HG03354 (cell line): ENCODE data around the gene GALNT1.
"Not testable (repeated sequence)": the region's sequence is repeated elsewhere in the genome, so short reads cannot be mapped to it uniquely, and the experiment has no call there.

Source experiments
- ATAC-seq: cut with Tn5 transposase; IDR thresholded peaks from one replicate; pipeline ENCODE4 v1.9.1; 2021; ENCODE audit warnings: mild to moderate bottlenecking; ENCODE audit not compliant: unreplicated experiment, poor library complexity, severe bottlenecking

The GALNT1 gene

GRCh38 chr18:35581546-35581897 lies at the start of gene GALNT1:
TSS of gene GALNT1 (plus strand) at chr18:35581740. CDS start at chr18:35654663, 72,923 bp downstream.
- ATAC-seq = no peak

GRCh38 chr18:35533916-35534405 lies 47.6 kb upstream of the GALNT1 start:
- ATAC-seq = no peak

GRCh38 chr18:35535297-35535696 lies 46.2 kb upstream of the GALNT1 start:
- ATAC-seq = no peak

GRCh38 chr18:35542356-35542755 lies 39.2 kb upstream of the GALNT1 start:
- ATAC-seq = no peak

- no peak for ATAC-seq
Observed at GRCh38 chr18:35547008-35547605, 34.4 kb upstream of the GALNT1 start.

- no peak for ATAC-seq
Observed at GRCh38 chr18:35549564-35549963, 32.0 kb upstream of the GALNT1 start.

- ATAC-seq = no peak
Observed at GRCh38 chr18:35553300-35553699, 28.2 kb upstream of the GALNT1 start.

GRCh38 chr18:35555538-35555937 lies 26.0 kb upstream of the GALNT1 start:
- not testable (repeated sequence) for ATAC-seq

GRCh38 chr18:35559867-35560266 lies 21.7 kb upstream of the GALNT1 start:
- ATAC-seq = no peak

- peak; percentile 96 for ATAC-seq
Observed at GRCh38 chr18:35564795-35565453, 16.6 kb upstream of the GALNT1 start.

GRCh38 chr18:35566019-35566418 lies 15.5 kb upstream of the GALNT1 start:
- no peak for ATAC-seq

- no peak for ATAC-seq
Observed at GRCh38 chr18:35570182-35570581, 11.4 kb upstream of the GALNT1 start.

GRCh38 chr18:35571138-35571537 lies 10.4 kb upstream of the GALNT1 start:
- no peak for ATAC-seq

GRCh38 chr18:35572644-35573043 lies 8.9 kb upstream of the GALNT1 start:
- ATAC-seq = no peak

- peak; percentile 35 for ATAC-seq
Observed at GRCh38 chr18:35573531-35573930, 8.0 kb upstream of the GALNT1 start.

- not testable (repeated sequence) for ATAC-seq
Observed at GRCh38 chr18:35576240-35576845, 5.2 kb upstream of the GALNT1 start.

GRCh38 chr18:35577045-35577848 lies 4.3 kb upstream of the GALNT1 start:
- ATAC-seq = peak; percentile 74

GRCh38 chr18:35578481-35578880 lies 3.1 kb upstream of the GALNT1 start:
- no peak for ATAC-seq

GRCh38 chr18:35578936-35579335 lies 2.6 kb upstream of the GALNT1 start:
- no peak for ATAC-seq
